GM13976 (cell line): ENCODE measurements around the gene CHD1L.
A peak's percentile ranks its signal among the peaks of the same experiment; 100 is the strongest.

Experiments
- DNase-seq: peaks from one replicate; pipeline ENCODE4 v3.0.0; 2012; ENCODE audit warnings: low spot score
- in situ Hi-C: fragments of 300-500 bp; cut with MboI; formaldehyde crosslinking; loops from one replicate; pipeline ENCODE4 v1.12.0; 2022; ENCODE audit warnings: low sequenced_read_pairs, mixed read lengths, inconsistent platforms; ENCODE audit not compliant: unreplicated experiment
- TF ChIP-seq, protein P1 (sequence below): IDR thresholded peaks from 2 replicates; pipeline ENCODE4 v1.5.1; 2012; ENCODE audit warnings: borderline replicate concordance, mild to moderate bottlenecking; ENCODE audit not compliant: insufficient read depth; ENCODE audit errors: extremely low read depth, missing control alignments, control extremely low read depth

CHD1L gene

DNA sequence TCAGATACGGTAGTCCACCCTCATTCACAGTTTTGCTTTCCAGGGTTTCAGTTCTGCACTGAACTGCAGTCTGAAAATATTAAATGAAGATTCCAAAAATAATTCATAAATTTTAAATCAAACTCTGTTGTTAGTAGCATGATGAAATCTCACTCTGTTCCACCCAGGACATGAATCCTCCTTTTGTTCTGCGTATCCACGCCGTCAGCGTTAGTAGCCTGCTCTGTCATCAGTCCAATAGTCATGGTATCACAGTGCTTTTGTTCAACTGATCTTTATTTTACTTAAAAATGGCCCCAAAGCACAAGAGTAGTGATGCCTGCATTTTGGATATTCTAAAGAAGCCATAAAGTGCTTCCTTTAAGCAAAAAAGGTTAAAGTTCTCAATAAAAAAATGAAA is 23.9 kb downstream of the CHD1L start:
- in situ Hi-C loops, result no loop called here
- DNase-seq, result no peak

DNA sequence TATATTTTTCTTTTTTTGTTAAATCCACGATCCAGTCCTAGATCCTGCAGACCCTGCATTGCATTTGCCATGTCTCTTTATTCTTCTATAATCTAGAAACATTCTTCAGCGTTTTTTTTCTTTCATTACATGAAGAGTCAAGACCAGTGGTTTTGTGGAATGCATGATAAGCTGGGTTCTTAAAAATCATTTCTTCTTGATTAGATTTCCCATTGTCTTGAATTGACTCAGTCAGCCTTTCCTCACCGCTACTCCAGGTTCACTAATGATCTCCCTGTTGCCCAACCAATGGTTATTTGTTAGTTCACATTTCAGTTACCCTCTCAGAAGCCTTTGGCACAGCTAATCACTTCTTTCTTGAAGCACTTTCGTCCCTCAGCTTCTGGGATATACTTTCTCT is 25.2 kb downstream of the CHD1L start:
- in situ Hi-C loops, result no loop called here
- DNase-seq, result no peak
- TF ChIP-seq, protein P1, sequence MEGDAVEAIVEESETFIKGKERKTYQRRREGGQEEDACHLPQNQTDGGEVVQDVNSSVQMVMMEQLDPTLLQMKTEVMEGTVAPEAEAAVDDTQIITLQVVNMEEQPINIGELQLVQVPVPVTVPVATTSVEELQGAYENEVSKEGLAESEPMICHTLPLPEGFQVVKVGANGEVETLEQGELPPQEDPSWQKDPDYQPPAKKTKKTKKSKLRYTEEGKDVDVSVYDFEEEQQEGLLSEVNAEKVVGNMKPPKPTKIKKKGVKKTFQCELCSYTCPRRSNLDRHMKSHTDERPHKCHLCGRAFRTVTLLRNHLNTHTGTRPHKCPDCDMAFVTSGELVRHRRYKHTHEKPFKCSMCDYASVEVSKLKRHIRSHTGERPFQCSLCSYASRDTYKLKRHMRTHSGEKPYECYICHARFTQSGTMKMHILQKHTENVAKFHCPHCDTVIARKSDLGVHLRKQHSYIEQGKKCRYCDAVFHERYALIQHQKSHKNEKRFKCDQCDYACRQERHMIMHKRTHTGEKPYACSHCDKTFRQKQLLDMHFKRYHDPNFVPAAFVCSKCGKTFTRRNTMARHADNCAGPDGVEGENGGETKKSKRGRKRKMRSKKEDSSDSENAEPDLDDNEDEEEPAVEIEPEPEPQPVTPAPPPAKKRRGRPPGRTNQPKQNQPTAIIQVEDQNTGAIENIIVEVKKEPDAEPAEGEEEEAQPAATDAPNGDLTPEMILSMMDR, result no peak

More for the DNA sequence above, 23.9 kb downstream of the CHD1L start:
- TF ChIP-seq, protein P1, result no peak

DNA sequence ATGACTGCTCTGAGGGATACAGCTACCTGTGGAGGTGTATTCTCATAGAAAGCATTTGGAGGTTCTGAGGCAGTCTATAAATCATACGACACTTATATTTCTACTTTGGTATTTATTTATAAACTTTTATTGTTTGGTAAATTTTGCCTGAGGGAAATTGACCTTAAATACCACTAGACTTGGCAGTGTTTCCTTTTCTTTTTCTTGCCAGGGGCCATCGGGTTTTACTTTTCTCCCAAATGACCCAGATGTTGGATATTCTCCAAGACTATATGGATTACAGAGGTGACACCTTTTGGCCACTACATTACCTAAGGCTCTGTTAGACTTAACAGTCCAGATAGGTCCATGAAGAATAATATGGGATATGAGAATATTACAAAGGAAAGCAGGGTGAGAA is 28.2 kb downstream of the CHD1L start:
- TF ChIP-seq, protein P1, result no peak
- in situ Hi-C loops, result no loop called here
- DNase-seq, result no peak

DNA sequence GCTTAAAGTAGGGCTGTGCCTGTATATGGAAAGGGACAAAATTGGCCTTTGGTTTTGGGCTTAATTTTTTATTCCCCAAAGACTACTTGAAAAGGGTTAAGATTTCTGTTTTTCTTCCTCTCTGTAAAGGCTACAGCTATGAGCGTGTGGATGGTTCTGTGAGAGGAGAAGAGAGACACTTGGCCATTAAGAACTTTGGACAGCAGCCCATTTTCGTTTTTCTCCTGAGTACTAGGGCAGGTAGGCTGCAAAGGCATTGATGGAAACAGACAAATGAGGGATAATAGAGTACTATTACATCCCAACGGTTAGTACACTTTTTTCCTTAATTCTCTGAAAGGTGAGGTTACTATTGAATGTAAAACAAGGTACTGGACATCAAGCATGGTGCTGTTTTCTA is 29.6 kb downstream of the CHD1L start:
- TF ChIP-seq, protein P1, result no peak
- in situ Hi-C loops, result no loop called here
- DNase-seq, result no peak

DNA sequence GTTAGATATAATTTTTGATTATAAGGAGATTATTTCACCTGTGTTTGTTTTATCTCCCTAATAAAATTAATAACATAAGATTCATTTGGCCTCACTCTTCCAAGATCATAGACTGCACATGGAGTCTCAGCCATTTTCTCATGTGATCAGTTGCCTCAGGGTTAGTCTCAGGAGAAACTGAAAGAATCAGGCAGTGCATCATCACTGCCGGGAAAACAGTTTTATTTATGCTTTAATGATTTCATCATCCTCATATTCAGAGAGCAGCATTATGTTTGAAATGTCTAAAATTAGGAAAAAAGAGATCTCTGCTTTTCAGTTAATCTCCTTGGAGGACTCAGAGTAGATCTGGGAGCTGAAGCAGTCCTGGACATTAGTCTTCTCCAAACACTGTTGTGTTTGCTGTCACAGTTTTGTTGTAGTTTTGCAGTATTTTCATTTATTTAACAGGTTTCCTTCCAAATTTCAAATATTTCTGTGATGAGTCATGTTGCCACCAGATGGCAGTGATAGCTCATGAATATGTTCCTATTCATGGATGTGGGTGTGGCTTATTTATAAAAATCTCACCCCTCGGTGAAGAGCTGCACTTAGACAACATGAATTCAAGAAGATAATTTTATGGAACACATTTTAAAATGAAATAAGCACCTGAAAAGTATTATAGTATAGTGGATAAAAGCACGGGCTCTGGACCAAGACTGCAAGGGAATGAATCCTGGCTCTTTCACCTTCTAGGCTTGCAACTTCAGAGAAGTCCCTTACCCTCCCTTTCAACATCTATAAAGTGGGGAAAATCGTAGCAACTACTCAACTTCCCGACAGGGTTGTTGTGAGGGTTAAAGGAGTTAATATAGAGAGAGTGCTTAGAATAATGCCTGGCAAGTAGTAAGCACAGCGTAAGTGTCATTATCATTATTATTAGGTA is 31.2 kb downstream of the CHD1L start:
- DNase-seq, result peak; percentile 48
- TF ChIP-seq, protein P1, result peak; percentile 45
- in situ Hi-C loops, result no loop called here

DNA sequence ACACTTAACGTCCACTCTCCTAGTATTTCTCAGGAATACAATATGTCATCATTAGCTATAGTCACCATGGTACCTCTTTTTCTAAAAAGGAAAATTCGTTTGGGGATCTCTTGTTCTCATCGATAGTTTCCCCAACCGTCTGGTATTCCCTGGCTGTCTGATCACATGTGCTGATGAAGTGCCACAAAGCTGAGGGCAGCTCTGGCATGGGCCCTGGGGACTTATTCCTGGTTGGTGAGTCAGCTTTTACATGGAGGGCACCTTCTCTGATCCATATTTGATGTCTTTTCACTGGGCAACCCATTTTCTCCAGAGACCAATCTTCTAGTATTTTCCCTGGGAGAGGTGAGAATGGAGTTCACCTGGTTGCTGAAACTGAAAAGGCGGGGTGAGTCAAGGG is 39.5 kb downstream of the CHD1L start:
- TF ChIP-seq, protein P1, result no peak
- in situ Hi-C loops, result loop anchor here (25.0 kb wide), 1 partner anchor 105 kb away; no protein-coding TSS in a partner anchor
- DNase-seq, result no peak
